HG02642 (cell line): ENCODE results near the gene SYTL4.

Experiments used
- ATAC-seq: cut with Tn5 transposase; IDR thresholded peaks from one replicate; pipeline ENCODE4 v1.9.1; 2021; ENCODE audit warnings: mild to moderate bottlenecking; ENCODE audit not compliant: unreplicated experiment, poor library complexity

The SYTL4 gene

DNA sequence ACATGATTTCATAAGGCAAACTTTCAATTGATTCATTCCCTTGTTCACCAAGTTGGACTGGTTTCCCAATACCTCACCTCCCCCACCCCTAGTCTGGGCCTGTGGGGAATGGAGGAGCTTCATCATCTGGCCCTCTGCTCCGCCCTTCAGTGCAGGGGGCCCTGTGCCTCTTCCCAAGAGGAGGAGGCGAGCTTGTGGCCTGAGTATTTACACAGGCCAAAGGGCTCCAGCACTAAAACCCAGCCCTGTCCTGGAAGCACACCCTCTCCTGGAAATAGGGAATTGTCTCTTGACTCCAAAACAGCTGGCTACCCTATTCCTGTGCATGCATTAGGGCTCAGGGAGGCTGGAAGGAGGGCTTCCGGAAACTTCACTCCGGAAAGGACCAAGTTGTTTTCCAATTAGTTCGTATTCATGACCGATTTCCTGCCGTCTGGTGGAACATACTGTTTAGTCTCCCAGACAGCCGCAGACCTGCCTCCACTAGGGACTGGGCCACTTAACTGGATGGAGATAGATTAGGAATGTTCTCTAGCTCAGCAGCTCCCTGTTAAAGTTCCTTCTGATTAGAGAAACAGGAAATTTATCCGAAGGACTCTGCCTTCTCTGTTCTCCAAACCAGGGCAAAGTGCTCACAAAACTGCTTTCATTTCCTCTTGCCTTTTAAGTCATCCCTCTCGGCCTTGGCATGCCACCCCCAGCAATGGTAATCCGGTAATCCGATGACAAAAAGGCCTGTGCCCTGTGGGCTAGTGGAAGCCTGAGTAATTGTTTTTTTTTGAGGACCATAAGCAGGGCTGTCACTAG lies 82.2 kb downstream of the SYTL4 start:
- ATAC-seq: no peak

- ATAC-seq: no peak
Observed at GRCh38 chrX:100648458-100649417, 83.2 kb downstream of the SYTL4 start.

GRCh38 chrX:100647739-100648138 lies 84.2 kb downstream of the SYTL4 start:
- ATAC-seq: no peak

DNA sequence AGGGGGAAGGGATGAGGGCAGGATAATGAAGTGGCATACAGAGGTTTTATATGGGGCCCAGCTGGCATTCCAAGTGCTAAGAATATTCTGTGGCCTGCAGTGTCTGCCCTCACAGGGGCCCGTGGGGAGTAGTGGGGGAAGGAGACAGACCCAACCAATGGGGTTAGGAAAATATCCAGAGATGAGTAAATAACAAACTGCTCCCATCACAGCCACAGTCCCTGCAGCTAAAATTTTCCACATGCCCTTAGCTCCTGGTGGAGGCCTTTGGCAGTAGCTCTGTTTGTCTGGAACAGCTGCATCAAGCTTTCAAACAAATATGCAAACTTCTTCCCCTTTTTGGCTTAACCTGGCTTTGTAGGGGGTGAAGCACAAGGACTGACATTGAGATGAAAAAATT lies 84.8 kb downstream of the SYTL4 start:
- no peak for ATAC-seq

DNA sequence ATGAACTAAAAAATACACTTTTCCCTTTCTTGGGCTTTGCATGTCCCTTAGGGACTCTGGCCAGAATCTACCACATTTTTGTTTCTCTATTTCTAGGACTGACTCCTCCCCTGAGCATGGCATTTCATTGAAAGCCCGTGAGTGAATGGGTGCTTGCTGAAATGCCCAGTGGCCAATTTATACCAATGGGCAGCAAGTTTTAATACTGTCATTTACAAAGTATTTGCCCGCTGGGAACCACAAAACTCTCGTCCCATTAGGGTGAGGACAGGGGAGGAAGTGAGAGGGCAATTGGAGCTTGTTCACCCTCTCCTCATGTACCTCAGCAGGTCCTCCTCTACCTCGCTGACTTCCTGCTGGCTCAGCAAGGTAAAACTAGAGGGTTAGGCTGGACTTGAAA lies 86.8 kb downstream of the SYTL4 start:
- no peak for ATAC-seq

DNA sequence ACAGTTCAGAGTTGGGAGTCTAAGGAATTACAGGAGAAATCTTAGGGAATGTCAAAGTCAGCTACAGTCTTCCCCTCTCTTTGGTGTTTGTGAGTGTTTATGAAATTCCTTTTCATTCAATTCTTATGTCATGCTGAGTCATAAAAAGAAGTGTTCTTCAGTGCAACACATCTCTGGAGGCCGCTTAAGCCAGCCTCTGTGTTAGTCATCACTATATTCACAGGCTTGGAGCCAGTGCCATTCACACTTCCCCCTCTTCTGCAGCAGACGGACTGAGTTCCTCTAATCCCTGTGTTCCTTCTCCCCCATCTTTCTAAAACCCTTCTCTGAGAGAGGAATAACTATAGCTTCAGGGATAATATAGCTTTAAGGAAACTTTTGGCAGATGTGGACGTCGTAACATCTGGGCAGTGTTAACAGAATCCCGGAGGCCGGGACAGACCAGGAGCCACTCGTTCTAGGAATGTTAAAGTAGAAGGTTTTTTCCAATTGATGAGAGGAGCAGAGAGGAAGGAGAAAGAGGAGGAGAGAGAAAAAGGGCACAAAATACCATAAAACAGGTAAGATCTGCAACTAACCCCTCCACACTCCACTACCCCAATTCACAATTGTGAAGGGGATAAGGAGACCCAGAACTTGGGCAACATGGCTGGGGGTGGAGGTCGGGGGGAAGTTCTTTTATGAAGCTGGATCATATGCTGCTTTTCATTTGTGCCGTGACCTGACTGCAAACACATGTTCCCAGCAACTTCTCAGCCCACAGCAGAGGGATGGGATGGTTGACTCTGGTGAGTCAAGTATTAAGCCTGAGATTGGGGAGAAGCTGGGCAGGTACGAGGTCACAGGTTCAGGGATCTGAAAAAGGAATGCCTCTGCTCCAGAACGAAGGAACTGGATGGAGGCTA lies 87.7 kb downstream of the SYTL4 start, which contains the start of gene SRPX2:
SRPX2 (plus strand) TSS at position 244 of the 905 bp plus-strand sequence. CDS start 2,124 bp downstream, outside the sequence.
- no peak for ATAC-seq

- no peak for ATAC-seq
Observed at GRCh38 chrX:100643212-100643611, 88.7 kb downstream of the SYTL4 start.

- no peak for ATAC-seq
Observed at GRCh38 chrX:100642290-100642689, 89.6 kb downstream of the SYTL4 start.

- ATAC-seq: peak; percentile 81
Observed at GRCh38 chrX:100636321-100636991, 95.5 kb downstream of the SYTL4 start, which contains the start of gene TSPAN6. Gene TSPAN6 (minus strand): TSS chrX:100636806. CDS start chrX:100636694, 112 bp downstream.

GRCh38 chrX:100635989-100636320 lies 96.0 kb downstream of the SYTL4 start:
- no peak for ATAC-seq

- ATAC-seq: no peak
Observed at GRCh38 chrX:100635040-100635439, 96.9 kb downstream of the SYTL4 start.

- peak; percentile 95 for ATAC-seq
Observed at GRCh38 chrX:100625985-100626491, 105.9 kb downstream of the SYTL4 start.
